SW480 (cell line): ENCODE data around the gene TGFBR3L.
A peak's percentile ranks its signal among the peaks of the same experiment; 100 is the strongest.
"Not testable (repeated sequence)": the region's sequence is repeated elsewhere in the genome, so short reads cannot be mapped to it uniquely, and the experiment has no call there.

Experiments
- DNase-seq: peaks from one replicate; pipeline ENCODE4 v3.0.0-alpha.2; 2016; ENCODE audit warnings: low spot score

The TGFBR3L gene

GRCh38 chr19:7879836-7880235 is 34.8 kb upstream of the TGFBR3L start:
- DNase-seq: peak; percentile 52

- no peak for DNase-seq
Observed at GRCh38 chr19:7881910-7882309, 32.7 kb upstream of the TGFBR3L start.

GRCh38 chr19:7883105-7883504 is 31.5 kb upstream of the TGFBR3L start:
- DNase-seq: no peak

GRCh38 chr19:7883796-7884570 is 30.6 kb upstream of the TGFBR3L start:
- DNase-seq: no peak

GRCh38 chr19:7885818-7886217 is 28.8 kb upstream of the TGFBR3L start:
- no peak for DNase-seq

GRCh38 chr19:7887408-7888144 is 27.1 kb upstream of the TGFBR3L start:
- no peak for DNase-seq

GRCh38 chr19:7888145-7888825 is 26.3 kb upstream of the TGFBR3L start, which contains the start of gene LRRC8E:
Gene LRRC8E, plus strand, starts transcription at chr19:7888510. Its CDS starts 7,094 bp downstream, at chr19:7895604.
- peak; percentile 63 for DNase-seq

- no peak for DNase-seq
Observed at GRCh38 chr19:7888826-7889217, 25.8 kb upstream of the TGFBR3L start.

GRCh38 chr19:7893362-7894101 is 21.1 kb upstream of the TGFBR3L start:
- DNase-seq: not testable (repeated sequence)

GRCh38 chr19:7894612-7895309 is 19.9 kb upstream of the TGFBR3L start:
- DNase-seq: no peak

- no peak for DNase-seq
Observed at GRCh38 chr19:7895565-7895964, 19.1 kb upstream of the TGFBR3L start.

- no peak for DNase-seq
Observed at GRCh38 chr19:7897292-7897691, 17.3 kb upstream of the TGFBR3L start.

- no peak for DNase-seq
Observed at GRCh38 chr19:7898967-7899366, 15.7 kb upstream of the TGFBR3L start.

- no peak for DNase-seq
Observed at GRCh38 chr19:7899751-7900378, 14.8 kb upstream of the TGFBR3L start.

GRCh38 chr19:7900401-7900870 is 14.2 kb upstream of the TGFBR3L start:
- DNase-seq: no peak

GRCh38 chr19:7900931-7901330 is 13.7 kb upstream of the TGFBR3L start:
- peak; percentile 25 for DNase-seq

- DNase-seq: no peak
Observed at GRCh38 chr19:7901337-7901736, 13.3 kb upstream of the TGFBR3L start.

GRCh38 chr19:7902796-7903243 is 11.8 kb upstream of the TGFBR3L start:
- peak; percentile 36 for DNase-seq

GRCh38 chr19:7903244-7904073 is 11.2 kb upstream of the TGFBR3L start, which contains the start of gene MAP2K7:
Gene MAP2K7, plus strand, starts transcription at chr19:7903877. Its CDS starts 68 bp downstream, at chr19:7903945.
- peak; percentile 98 for DNase-seq
